ENCODE data around the gene MRPL22.
"Not testable (repeated sequence)": the region's sequence is repeated elsewhere in the genome, so short reads cannot be mapped to it uniquely, and the experiment has no call there.

Gene MRPL22

GRCh38 chr5:154997746-154998145 is 56.9 kb downstream of the MRPL22 start:
- DNase-seq: no peak

DNA sequence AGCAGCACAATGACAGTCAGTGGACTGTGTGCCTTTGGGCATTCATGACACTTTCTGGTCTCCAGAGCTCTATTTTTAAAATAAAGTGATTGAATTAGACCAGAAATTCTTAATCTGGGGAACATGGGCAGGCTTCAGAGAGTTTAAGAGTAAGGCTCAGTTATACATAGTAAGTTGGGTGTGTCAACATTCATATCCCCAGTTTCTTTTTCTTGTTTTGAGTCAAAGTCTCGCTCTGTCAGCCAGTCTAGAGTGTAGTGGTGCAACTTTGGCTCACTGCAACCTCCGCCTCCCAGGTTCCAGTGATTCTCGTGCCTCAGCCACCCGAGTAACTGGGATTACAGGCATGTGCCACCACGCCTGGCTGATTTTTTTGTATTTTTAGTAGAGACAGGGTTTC is 59.0 kb downstream of the MRPL22 start:
- no peak for DNase-seq

DNA sequence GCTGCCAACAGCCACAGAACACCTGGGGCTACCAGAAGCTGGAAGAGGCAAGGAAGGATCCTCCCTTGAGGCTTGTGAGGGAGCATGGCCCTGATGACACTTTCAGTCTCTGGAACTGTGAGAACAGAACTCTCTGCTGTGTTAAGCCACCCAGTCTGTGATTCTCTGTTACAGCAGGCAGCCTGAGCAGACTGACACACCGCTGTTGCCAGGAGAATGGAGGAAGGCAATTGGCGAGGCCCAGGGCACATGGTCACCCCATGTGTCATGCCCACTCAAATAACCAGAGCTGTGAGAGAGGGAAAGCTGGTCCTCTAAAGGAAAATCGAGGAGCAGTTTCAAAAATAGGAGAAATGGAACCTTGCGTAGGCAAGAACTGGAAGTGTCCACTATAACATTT is 60.6 kb downstream of the MRPL22 start:
- DNase-seq: no peak

GRCh38 chr5:155002722-155003121 is 61.8 kb downstream of the MRPL22 start:
- DNase-seq: not testable (repeated sequence)

DNA sequence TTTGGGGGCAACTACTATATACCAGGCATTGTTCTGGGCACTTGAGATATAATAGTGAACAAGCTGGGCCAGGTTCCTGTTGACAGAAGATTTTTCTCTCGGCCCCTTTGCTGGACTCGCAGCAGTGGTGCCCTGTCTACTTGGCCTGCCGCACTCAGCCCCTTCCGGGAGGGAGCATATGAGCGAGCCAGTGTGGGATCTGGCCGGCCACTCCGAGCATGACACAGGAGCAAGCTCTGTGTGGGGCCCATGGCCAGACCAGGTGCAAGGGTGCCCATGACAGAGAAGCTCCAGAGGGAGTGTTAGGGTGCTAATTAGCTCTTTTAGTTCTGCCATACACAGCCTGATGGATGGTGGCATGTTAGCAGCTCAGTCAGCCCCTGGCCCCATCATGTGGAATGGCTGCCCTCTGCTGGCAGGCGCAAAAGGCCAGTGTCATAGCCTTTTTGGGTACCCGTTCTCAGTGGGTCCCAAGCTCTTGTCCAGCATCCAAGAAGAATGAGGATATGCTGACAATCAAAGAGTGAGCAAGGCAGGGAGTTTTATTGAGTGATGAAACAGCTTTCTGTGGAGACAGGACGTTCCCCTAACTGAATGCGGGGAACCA is 63.4 kb downstream of the MRPL22 start:
- DNase-seq: no peak

DNA sequence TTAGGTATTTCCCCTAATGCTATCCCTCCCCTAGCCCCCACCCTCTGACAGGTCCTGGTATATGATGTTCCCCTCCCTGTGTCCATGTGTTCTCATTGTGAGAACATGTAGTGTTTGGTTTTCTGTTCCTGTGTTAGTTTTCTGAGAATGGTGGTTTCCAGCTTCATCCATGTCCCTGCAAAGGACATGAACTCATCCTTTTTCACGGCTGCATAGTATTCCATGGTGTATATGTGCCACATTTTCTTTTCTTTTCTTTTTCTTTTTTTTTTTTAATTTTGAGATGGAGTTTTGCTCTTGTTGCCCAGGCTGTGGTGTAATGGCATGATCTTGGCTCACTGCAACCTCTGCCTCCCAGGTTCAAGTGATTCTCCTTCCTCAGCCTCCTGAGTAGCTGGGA is 65.4 kb downstream of the MRPL22 start:
- DNase-seq: not testable (repeated sequence)

GRCh38 chr5:155008669-155009068 is 67.8 kb downstream of the MRPL22 start:
- DNase-seq: no peak

GRCh38 chr5:155010881-155011280 is 70.0 kb downstream of the MRPL22 start:
- DNase-seq: no peak

GRCh38 chr5:155013526-155013925 is 72.7 kb downstream of the MRPL22 start, which contains the start of gene KIF4B:
KIF4B (plus strand) TSS chr5:155013755; CDS start chr5:155013860, 105 bp downstream.
- DNase-seq: no peak

DNA sequence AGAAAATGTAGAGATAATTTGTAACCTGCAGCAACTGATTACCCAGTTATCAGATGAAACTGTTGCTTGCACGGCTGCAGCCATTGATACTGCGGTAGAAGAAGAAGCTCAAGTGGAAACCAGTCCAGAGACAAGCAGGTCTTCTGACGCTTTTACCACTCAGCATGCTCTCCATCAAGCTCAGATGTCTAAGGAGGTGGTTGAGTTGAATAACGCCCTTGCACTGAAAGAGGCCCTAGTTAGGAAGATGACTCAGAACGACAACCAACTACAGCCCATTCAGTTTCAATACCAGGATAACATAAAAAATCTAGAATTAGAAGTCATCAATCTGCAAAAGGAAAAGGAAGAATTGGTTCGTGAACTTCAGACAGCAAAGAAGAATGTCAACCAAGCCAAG is 74.4 kb downstream of the MRPL22 start:
- DNase-seq: no peak

GRCh38 chr5:155017610-155018009 is 76.7 kb downstream of the MRPL22 start:
- DNase-seq: no peak
